HG03039 (cell line): ENCODE results near the gene ROR1.

Experiments used
- ATAC-seq: cut with Tn5 transposase; IDR thresholded peaks from one replicate; pipeline ENCODE4 v1.9.1; 2021; ENCODE audit warnings: mild to moderate bottlenecking, moderate library complexity; ENCODE audit not compliant: unreplicated experiment

The ROR1 gene

DNA sequence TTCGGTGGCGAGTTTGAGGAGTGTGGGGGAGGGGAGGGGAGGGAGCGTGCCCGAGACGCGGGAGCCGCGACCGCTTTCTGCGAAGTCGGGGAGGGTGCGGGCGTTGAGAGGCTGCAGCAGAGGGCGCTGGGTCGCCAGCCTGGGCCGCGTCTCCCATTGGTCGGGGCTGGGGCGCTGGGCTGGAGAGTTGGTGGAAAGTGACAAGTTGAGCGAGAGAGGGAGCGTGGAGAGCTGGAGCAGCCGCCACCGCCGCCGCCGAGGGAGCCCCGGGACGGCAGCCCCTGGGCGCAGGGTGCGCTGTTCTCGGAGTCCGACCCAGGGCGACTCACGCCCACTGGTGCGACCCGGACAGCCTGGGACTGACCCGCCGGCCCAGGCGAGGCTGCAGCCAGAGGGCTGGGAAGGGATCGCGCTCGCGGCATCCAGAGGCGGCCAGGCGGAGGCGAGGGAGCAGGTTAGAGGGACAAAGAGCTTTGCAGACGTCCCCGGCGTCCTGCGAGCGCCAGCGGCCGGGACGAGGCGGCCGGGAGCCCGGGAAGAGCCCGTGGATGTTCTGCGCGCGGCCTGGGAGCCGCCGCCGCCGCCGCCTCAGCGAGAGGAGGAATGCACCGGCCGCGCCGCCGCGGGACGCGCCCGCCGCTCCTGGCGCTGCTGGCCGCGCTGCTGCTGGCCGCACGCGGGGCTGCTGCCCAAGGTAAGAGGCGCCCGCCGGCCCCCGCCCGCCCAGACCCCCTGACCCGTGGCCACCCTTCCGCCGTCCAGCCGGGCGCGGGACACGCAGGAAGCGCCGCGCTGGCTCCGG lies at the start of gene ROR1:
Gene ROR1, plus strand, starts transcription at position 203 of the 802 bp plus-strand sequence.
- ATAC-seq, result no peak

DNA sequence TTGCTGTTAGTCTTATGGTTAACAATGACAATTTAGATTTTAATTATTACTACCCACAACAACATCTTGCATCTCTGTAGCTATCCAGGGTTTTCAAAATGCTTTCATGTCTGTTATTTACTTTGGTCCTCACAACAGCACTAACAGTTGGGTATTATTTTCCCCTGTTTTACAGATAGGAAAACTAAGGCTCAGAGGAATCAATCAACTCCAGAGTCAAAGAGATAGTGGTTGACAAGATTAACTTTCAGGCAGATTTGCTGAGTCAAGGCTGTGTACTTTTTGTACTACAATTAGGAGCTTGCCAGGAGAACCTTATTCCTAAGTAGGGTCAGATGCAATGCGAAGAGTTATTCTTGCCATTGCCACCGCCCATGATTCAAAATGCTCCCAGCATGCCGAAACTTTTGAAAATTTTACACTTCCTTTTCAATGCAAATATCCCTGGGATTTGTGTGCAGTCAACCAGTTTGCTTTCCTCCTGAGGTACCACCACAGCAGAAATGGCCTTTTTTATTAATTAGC lies 49.4 kb upstream of the ROR1 start:
- ATAC-seq, result no peak

DNA sequence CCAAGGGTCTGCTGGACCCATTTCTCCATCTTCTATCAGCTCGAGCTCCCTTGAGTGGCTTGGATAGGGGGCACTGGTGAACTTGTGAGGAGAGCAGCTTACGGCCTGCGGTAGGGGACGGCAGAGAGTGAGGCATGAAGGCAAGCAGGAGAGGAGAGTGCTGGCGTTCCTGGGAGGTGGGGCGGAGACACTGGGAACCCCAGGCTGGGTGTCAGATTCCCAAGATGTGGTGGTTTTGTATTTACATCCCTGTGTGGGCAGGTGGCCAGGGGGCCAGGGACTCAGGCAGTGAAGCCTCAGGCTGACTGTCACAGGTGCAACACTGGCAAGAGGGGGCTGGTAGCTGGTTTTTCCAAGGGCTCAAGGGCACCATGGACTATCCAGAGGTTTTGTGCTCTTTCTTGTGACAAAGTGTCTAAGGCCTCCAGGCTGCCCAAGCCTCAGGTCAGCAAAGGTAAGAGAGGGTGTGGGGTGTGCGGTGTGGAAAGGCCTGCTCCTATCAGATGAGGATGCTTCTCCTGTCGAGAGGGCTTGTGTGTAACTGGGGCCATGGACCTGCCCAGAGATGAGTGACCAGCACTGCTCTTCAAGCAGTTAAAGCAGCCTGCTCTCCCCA lies 45.1 kb upstream of the ROR1 start:
- no peak for ATAC-seq

DNA sequence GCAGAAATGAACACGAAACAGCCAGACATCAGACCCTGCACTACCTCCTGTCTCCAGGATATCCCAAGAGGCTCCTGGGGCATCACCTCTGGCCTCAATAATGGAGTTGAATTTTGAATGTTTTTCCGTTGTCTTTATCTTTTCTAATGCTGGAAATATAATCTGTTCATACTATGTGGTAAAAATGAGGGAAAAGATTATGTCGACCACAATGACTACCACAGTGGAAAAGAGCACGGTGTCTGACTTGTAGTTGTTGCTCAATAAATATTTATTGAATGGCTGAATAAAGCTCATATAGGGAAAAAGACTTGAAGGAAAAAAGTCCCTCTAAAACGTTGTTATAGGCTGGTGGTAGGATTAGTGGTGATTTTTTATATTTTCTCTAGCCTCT lies 44.6 kb upstream of the ROR1 start:
- ATAC-seq, result no peak

DNA sequence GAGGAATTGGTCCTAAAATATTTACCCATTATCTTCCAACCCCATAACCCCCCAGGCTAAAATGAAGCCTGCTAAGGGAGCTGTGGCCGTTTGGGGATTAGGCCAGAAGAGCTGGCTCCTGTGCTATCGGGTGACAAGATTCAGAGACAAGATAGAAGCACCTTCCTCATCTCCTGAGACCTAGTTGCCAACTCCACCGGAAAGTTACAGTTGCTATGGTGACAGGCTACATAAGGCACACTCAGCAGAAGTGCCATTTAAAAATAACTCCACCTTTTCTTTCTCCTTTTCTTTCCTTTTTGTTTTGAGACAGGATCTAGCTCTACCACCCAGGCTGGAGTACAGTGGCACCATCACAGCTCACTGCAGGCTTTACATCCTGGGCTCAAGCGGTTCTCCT lies 43.6 kb upstream of the ROR1 start:
- ATAC-seq, result no peak

DNA sequence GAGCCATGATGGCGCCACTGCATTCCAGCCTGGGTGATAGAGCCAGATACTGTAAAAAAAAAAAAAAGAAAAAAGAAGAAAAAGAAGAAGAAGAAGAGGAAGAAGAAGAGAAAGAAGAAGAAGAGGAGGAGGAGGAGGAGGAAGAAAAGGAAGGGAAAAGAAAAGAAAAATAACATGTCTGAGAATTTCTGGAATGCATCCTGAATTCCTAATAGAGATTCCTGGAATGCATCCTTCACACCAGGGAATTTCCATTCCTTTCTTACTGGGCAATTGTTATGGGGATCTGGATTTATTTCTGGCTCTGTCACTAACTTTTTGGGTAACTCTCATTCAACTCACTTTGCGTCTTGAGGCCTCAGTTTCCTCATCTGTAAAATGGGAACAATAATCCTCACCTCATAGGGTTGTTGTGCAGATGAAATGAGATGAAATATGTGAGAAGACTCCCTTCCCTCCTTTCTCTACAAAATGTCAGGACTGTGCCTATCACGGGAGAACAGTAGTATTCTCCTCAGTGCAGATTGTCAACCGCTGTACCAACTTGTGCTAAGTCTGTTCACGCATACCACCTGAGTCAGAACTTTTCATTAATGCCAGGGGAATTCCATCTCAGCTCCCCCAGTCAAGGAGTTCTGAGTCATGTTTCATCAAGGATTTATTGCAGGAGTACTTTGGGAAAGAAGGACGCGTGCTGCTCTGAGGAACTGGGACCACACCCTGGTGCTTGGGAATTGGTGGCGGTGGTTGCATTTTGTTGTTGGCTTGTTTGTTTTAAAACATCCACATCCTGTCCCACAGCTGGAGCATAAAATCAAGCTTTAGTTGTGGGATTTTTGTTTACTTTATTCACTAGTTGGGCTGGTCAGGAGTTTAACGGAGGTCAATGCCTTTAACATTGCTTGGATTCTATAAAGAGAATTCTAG lies 42.4 kb upstream of the ROR1 start:
- ATAC-seq, result no peak

DNA sequence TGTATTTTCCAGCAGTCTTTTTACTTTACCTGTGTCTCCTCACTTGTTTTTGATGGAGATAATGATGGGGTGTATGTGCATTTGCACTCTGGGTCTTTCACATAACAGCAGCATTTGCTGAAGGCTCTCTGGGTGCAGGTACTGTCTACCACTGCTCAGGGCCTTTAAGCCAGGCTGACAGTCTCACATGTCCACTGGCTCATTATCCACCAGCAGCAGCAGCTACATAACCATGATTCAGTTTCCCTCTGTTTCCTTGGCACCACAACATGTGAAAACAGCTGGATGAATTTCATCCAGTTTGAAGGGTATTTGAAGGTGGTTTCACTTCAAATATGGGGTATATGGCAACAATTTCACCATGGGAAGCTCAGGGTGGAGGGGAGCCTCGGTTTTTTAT lies 41.2 kb upstream of the ROR1 start:
- ATAC-seq, result no peak

DNA sequence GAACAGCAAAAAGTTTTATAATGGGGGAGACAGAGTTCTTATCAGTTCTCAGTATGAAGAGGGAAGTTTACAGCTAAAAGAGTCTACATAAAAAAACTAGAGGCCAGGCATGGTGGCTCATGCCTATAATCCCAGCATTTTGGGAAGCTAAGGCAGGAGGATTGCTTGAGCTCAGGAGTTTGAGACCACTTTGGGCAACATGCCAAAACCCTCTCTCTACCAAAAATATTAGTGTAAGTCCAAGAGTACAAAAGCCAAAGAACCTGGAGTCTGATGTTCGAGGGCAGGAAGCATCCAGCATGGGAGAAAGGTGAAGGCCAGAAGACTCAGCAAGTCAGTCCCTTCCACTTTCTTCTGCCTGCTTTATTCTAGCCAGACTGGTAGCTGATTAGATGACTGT lies 35.0 kb upstream of the ROR1 start:
- ATAC-seq, result no peak

DNA sequence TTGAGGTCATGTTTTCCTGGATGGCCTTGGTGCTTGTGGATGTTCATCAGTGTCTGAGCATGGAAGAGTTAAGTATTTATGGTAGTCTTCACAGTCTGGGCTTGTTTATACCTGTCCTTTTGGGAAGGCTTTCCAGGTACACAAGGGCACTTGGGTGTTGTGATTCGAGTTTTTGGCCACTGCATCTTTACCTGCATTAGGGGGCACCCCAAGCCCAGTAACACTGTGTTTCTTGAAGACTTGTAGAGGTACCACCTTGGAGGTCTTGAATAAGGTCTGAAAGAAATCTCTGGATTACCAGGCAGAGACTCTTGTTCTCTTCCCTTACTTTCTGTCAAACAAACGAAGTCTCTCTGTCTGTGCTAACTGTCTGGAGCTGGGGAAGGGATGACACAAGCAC lies 34.4 kb upstream of the ROR1 start:
- ATAC-seq, result no peak

DNA sequence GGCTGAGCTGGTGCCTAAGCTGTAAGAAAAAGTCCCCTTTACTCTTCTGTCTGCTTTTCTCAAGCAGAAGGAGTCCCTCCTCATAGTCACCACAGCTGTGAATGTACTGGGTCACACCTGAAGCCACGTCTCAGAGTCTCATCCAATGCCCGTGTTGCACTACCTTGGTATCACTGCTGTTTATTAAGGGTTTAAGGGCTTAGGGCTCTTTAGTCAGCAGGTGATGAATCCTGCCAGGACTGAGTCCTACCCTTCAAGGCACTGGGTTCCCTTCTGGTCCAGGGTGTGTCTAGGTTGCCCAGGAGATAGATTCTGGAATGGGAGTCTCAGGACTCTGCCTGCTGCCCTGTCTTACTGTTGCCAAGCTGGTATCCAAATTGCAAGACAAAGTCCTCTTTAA lies 33.4 kb upstream of the ROR1 start:
- no peak for ATAC-seq

DNA sequence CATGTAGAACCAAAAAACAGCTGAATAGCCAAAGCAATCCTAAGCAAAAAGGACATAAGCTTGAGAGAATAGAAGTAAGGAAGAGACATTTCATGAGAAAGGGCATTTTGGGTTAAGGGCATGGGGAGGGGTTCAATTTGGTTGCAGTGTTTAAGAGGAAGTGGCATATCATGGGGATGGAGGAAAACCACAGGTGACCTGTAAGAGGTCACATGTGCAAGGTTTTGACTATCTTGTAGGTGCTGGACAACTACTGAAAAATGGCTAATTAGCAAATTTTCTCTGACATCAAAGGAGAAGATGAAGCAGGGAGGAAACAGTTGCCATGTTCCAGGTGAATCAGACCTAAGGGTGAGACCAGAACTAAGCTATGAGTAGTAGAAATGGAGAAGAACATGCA lies 31.3 kb upstream of the ROR1 start:
- ATAC-seq, result no peak

DNA sequence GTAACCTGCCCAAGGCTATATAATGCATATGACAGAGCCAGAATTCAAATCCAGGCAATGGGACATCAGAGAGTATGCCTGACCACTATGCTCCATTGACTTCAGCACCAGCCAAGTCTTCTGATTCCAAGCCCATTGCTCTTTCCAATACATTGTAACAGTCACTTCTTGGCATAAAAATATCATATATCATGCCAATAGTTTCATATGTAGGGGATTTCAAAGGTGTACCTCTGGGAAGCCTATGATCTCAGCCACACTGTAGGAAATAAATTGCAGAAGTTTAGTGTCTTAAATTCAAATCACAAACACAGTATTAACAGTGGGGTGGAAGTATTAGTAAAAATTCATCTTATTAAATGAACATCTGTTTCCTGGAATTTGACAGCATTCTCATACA lies 30.0 kb upstream of the ROR1 start:
- no peak for ATAC-seq

DNA sequence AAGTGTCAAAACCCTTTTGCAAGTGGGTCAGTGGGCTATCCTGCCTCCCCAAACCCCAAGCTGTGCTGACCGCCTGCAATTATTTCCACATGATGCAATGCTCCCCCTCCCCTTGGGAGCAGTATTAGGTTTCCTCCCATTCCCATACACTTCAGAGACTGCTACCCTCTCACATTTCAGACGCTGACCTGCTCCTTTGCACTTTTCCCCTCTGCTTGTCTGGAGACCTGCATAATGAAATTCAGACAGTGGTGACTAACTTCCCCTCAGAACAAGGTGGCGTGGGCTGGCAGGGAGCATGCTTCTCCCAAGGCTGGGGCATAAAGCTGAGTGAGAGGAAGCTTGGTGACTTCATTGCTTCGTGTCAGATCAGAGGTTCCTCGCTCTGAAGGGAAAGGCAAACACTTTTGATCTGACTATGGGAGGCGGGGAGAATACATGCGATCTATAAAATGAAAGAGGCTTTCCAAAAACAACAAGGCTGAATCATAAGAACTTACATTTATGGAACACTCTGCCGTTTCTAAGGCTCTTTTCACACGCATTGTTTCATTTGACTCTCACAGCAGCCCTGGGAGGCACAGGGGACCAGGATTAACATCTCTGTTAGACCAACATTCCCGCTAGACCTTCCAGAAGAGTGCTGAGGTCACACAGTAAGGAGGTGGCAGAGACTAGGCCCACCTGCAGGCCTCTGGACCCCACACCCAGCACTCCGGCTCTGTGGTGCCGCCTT lies 27.5 kb upstream of the ROR1 start:
- ATAC-seq, result no peak

DNA sequence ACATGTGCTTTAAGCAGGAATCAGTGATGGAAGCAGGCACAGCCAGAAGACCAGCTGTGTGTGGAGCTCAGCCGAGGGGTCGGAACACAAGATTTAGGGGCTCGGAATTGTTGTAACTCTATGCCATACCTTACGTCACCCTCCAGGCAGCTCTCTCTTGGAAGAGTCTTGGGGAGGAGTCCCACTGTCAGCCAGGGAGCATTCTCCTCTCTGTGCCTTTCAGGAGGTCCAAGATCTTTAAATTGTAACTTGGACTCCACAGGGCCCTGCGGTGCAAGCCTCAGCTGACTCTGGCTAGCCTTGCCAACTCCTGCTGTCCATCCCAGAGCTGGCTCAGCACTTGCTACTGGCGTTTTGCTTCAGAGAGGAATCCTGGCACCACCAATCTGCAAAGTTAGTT lies 26.4 kb upstream of the ROR1 start:
- no peak for ATAC-seq

DNA sequence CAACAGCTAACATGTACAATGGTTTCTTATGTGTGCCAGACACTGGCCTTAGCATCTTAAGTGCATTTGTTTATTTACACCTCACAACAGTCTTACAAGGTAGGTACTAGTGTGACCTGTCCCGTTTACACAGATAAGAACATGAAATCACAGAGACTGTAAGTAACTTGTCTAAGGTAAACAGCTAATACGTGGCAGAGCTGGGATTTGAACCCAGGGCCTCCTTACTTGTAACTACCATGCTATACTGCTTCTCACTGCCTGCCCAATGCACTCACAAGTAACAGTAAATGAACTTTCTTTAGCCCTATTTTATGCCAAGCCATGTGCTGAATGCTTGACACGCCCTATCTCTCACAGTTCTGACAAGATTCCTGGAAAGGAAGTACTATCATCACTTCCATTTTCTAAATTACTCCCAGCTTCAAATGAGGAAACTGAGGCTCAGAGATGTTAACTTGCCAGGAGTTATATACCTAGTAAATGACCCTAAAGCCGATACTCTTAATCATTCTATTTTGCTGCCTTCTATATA lies 25.7 kb upstream of the ROR1 start:
- ATAC-seq, result no peak

DNA sequence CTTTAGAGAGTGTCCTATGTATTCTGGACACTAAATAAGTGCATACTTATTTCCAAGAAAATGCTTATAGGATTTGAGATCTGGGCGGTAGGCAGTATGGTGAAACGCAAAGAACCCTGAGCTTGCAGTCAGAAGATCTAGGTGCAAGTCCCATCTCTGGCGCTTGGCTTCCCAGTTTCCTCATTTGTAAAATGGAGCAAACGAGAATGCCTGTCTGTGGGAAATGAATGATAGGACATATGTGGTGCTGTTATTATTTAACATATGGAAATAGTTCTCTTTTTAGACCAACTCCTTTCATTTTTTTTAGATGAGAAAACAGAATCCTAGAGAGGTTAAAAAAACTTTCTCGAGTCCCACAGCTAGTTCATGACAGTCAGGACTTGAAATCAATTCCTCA lies 25.2 kb upstream of the ROR1 start:
- ATAC-seq, result no peak

DNA sequence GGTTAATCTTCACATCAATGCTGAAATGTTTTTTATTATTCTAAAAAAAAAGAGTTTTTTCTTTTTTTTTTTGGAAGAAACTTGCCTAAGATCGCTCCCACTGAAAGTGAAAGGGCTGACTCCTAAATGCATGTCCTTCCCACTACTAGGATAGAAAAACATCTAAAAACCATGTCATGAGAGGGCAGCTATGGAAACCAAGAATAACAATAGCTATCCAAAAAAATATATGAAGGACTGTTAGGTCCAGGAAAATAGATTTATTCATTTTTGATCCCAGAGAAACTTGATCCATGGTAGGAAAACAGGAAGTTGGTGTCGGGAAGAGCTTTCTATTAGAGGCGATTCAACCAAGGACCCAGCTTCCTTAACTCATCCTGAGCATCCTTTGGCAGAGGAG lies 23.1 kb upstream of the ROR1 start:
- ATAC-seq, result no peak

DNA sequence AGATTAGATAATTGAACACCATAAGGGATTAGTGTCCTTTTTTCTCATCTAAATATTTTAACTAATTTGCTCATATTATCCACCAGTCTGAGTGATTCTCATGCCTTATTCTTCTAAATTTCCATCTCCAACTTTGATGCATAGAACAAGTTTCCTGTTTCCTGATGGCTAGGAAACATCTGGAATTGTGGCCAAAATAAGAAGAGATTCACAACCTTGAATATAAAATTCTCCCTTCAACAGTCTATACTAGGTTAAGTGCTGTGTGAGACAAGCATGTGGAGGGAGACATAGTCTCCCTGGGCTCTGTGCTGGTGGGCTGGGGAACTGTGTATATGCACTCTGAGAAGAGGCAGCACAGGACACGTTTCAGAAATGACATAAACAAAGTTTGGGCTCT lies 21.6 kb upstream of the ROR1 start:
- no peak for ATAC-seq

DNA sequence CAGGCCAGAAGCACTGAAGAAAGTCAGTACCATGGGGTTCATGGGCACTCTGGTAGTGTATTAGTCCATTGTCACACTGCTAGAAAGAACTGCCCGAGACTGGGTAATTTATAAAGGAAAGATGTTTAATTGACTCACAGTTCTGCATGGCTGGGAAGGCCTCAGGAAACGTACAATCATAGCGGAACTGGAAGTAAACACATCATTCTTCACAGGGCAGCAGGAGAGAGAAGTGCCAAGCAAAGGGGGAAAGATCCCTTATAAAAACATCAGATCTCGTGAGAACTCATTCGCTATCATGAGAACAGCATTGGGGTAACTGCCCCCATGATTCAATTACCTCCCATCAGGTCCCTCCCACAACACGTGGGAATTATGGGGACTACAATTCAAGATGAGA lies 20.2 kb upstream of the ROR1 start:
- no peak for ATAC-seq

DNA sequence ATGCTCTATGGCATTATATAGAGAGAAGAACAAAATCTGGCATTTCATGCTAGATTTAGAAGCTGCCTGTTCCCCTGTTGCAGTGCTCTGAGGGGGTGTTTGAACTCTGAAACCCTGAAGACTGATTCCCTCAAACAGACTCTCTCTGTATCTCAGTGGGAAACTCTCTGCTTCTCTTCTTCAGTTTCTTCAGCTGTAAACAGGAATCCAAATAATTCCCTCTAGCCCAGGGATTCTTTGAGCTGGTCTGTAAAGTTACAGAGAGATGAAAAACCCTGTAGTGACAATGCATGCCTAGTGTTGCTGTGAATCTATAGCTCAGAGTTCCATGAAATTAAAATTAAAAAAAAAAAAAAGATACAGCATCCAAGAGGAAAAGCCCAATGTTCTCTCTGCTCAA lies 17.0 kb upstream of the ROR1 start:
- no peak for ATAC-seq

DNA sequence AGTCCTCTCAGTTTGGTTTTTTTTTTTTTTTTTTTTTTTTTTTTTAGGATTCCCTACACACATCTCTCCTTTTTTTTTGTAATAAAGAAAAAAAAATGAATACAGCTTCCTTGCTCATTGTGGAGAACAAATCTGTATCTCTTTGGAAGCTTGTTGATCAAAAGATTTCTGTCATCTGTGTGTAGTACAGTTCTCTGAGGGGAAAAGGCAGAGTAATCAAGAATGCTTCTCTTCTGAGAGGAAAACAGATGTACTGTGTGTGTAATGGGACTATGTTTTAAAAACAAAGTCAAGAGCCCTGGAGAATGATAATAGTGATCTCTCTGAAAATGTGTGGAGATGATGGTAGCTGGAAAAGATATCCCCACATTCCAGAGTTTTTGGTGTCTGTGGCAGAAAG lies 16.5 kb upstream of the ROR1 start:
- no peak for ATAC-seq
